Endothelial cell of umbilical vein (primary cell): Measurements from ENCODE around the gene IBA57. TPM values are rescaled to one million over a fixed set of nuclear protein-coding genes. Genes with fewer than 3 reads are reported as not detected.

Experiments used
- BruUV-seq: library from RNA; stranded (reverse); fragments of 400-500 nt; replicated peaks from 2 replicates; lab custom pipeline; 2021; lab: Mats Ljungman, UMichigan
- CTCF ChIA-PET: fragments of 300-600, 350-600 bp; sonication (Branson Sonifier 250); formaldehyde crosslinking; loops from one replicate; lab custom pipeline; 2021; ENCODE audit warnings: antibody characterized with exemption, inconsistent platforms; lab: Charles Lee
- POLR2A ChIA-PET: fragments of 300-600, 350-600 bp; sonication (Branson Sonifier 250); formaldehyde crosslinking; loops from one replicate; lab custom pipeline; 2021; ENCODE audit warnings: antibody characterized with exemption, inconsistent platforms; lab: Charles Lee
- DNase-seq: peaks from one replicate; pipeline ENCODE4 v3.0.0-alpha.2; 2011; ENCODE audit warnings: low read depth, low spot score
- FAIRE-seq: peaks from 2 replicates; lab custom pipeline; 2011; peaks lifted over from hg19 to GRCh38; lab: Jason Lieb, UNC
- H2AFZ ChIP-seq: 2 replicates; pipeline ENCODE4 v1.6.0; 2012; ENCODE audit warnings: low read depth, low read length, control low read depth, inconsistent platforms
- H3K27ac ChIP-seq: 2 replicates; pipeline ENCODE4 v1.5.1; 2011; ENCODE audit warnings: low read depth, mild to moderate bottlenecking, control low read depth, low read length, moderate library complexity; ENCODE audit not compliant: insufficient read depth
- H3K27me3 ChIP-seq, 2 experiments: 2 replicates each; pipeline versions ENCODE4 v1.6.0 to v1.6.1; 2011; ENCODE audit warnings: low read length in 2 of 2, mixed read lengths in 1 of 2; ENCODE audit not compliant: control insufficient read depth in 2 of 2, insufficient read depth in 2 of 2
- H3K36me3 ChIP-seq, 2 experiments: 2 replicates in 1 of 2; 3 replicates in 1 of 2; pipeline ENCODE4 v1.5.1; 2011; ENCODE audit warnings: low read length in 2 of 2, mild to moderate bottlenecking in 1 of 2, moderate library complexity in 1 of 2; ENCODE audit not compliant: control insufficient read depth in 2 of 2, insufficient read depth in 2 of 2; ENCODE audit errors: extremely low read depth in 1 of 2
- H3K4me1 ChIP-seq: 3 replicates; pipeline ENCODE4 v1.5.1; 2011; ENCODE audit warnings: mild to moderate bottlenecking, low read length; ENCODE audit not compliant: control insufficient read depth, insufficient read depth; ENCODE audit errors: extremely low read depth
- H3K4me2 ChIP-seq: 2 replicates; pipeline ENCODE4 v1.6.1; 2011; ENCODE audit warnings: low read length, control low read depth, mixed read lengths; ENCODE audit not compliant: insufficient read depth
- H3K4me3 ChIP-seq, 3 experiments: fragments of 200-600 bp in 1 of 3; sonication (generic), shearing (Covaris generic) in 1 of 3; replicated peaks in 1 of 3; 2 replicates each; pipeline ENCODE4 v1.5.1; 2011 to 2016; ENCODE audit warnings: control low read depth in 3 of 3, low read length in 3 of 3, mild to moderate bottlenecking in 2 of 3, inconsistent platforms in 1 of 3, low read depth in 1 of 3, moderate library complexity in 1 of 3; ENCODE audit not compliant: insufficient read depth in 1 of 3
- H3K79me2 ChIP-seq: 2 replicates; pipeline ENCODE4 v1.6.0; 2012; ENCODE audit warnings: low read length, inconsistent platforms; ENCODE audit not compliant: control insufficient read depth, insufficient read depth
- H3K9ac ChIP-seq: replicated peaks from 2 replicates; pipeline ENCODE3; 2011; ENCODE audit warnings: low read length, control low read depth; ENCODE audit not compliant: insufficient read depth; ENCODE audit errors: extremely low read depth
- H3K9me1 ChIP-seq: replicated peaks from 3 replicates; pipeline ENCODE4 v1.6.0; 2011; ENCODE audit warnings: mild to moderate bottlenecking, low read length; ENCODE audit not compliant: control insufficient read depth, insufficient read depth; ENCODE audit errors: extremely low read depth
- H3K9me3 ChIP-seq: replicated peaks from 2 replicates; pipeline ENCODE4 v1.5.1; 2012; ENCODE audit warnings: low read length, inconsistent platforms; ENCODE audit not compliant: control insufficient read depth, insufficient read depth
- H4K20me1 ChIP-seq: replicated peaks from 2 replicates; pipeline ENCODE3; 2011; ENCODE audit warnings: mild to moderate bottlenecking, low read length; ENCODE audit not compliant: control insufficient read depth, insufficient read depth; ENCODE audit errors: extremely low read depth
- EZH2 ChIP-seq: IDR thresholded peaks from 2 replicates; pipeline ENCODE4 v1.6.1; 2012; ENCODE audit warnings: borderline replicate concordance, low read depth, mild to moderate bottlenecking, moderate library complexity, low read length, inconsistent platforms; ENCODE audit not compliant: severe bottlenecking
- FOS ChIP-seq: IDR thresholded peaks from 2 replicates; pipeline ENCODE4 v1.6.1; 2011; ENCODE audit warnings: mild to moderate bottlenecking, low read length, moderate library complexity, borderline replicate concordance; ENCODE audit not compliant: insufficient read depth
- GATA2 ChIP-seq: IDR thresholded peaks from 2 replicates; pipeline ENCODE4 v1.7.0; 2011; ENCODE audit warnings: low read depth, mild to moderate bottlenecking, moderate library complexity, mixed read lengths, low read length; ENCODE audit not compliant: insufficient read length, insufficient read depth
- JUN ChIP-seq: IDR thresholded peaks from 2 replicates; pipeline ENCODE4 v1.6.1; 2011; ENCODE audit warnings: borderline replicate concordance, low read depth; ENCODE audit not compliant: insufficient read length, insufficient read depth
- MAX ChIP-seq: IDR thresholded peaks from 2 replicates; pipeline ENCODE4 v1.6.1; 2011; ENCODE audit not compliant: insufficient read depth, insufficient read length
- MYC ChIP-seq: IDR thresholded peaks from one replicate; pipeline ENCODE4 v1.6.1; 2011; ENCODE audit warnings: mild to moderate bottlenecking, low read depth, low read length
- POLR2A ChIP-seq: IDR thresholded peaks from 2 replicates; pipeline ENCODE4 v1.6.1; 2012; ENCODE audit warnings: low read depth, mild to moderate bottlenecking, control low read depth, low read length
- POLR2AphosphoS5 ChIP-seq: IDR thresholded peaks from 2 replicates; pipeline ENCODE4 v1.6.1; 2012; ENCODE audit warnings: low read depth, mild to moderate bottlenecking, control low read depth, low read length, moderate library complexity; ENCODE audit not compliant: insufficient read depth
- dilution Hi-C: fragments of 300-500 bp; cut with MboI; formaldehyde crosslinking; loops from one replicate; pipeline ENCODE4 v1.15.0; 2019; ENCODE audit warnings: low sequenced_read_pairs; ENCODE audit not compliant: extremely low pct_ligation_motif_present
- intact Hi-C: fragments of 100-400 bp; cut with micrococcal nuclease; formaldehyde crosslinking; loops from one replicate; pipeline ENCODE4 v1.10.0; 2022
- polyA plus RNA-seq, 4 experiments: library from polyadenylated mRNA; depleted of rRNA in 3 of 4; stranded (reverse) in 3 of 4; unstranded in 1 of 4; fragments of >200 nt; gene quantifications; 2 replicates each; pipeline versions ENCODE4 v1.2.1 to v1.2.3, GENCODE V29; 2011 to 2012; ENCODE audit warnings: missing spikeins in 1 of 4
- total RNA-seq: library from RNA; stranded (reverse); gene quantifications from 2 replicates; pipeline ENCODE4 v1.2.3, GENCODE V29; 2021
- TF ChIP-seq, protein P1 (sequence below), 2 donors: IDR thresholded peaks; 1 replicate in 1 of 2; 2 replicates in 1 of 2; pipeline ENCODE4 v1.5.1; 2011; ENCODE audit warnings: low read length in 2 of 2, mild to moderate bottlenecking in 2 of 2, moderate library complexity in 2 of 2, control low read depth in 1 of 2, inconsistent platforms in 1 of 2, low read depth in 1 of 2; ENCODE audit not compliant: insufficient read depth in 1 of 2; ENCODE audit errors: extremely low read depth in 1 of 2

Gene IBA57
- total and polyA plus RNA-seq, 2 donors (not counting 3 experiments of a cell fraction or from before 2014, with no cell fraction given) = 3.4 to 7.7 TPM

DNA sequence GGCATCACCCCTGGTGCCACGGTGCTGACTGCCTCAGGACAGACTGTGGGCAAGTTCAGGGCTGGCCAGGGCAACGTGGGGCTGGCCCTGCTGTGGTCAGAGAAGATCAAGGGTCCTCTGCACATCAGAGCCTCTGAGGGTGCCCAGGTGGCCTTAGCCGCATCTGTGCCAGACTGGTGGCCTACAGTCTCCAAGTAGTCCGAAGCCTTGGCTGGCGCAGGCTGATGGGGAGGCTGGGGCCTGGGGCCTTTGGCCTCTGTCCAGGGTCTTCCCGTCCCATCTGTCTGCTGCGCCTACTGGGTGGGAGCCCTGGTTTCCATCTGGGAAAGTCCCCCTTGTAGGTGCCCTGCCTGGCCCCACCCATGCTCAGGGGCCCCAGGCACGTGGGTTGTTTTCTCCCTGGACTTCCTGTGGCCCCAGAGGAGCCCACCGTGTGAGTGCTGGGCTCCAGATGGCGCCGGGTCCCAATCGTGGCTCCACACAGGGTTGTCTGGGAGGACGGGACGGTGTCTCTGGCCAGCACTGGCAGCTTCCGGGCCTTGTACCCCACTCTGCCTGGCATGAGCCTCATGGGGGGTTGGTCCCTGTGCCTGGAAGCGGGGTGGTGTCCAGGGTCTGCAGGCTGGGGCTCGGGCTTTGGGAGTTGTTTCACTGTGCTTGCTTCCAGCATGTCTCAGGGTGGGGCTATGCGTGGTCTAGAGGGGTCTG lies 9.9 kb downstream of the IBA57 start:
- H3K36me3 ChIP-seq = peaks cover 0 to 11% of the 10 kb centered on the region in 2 experiments
- H3K4me1 ChIP-seq = no peaks in the 10 kb centered on the region
- no peak overlapping the region for H3K9ac ChIP-seq
- BruUV-seq = no TSS peak
- H3K4me3 ChIP-seq = no peak overlapping the region
- ChIA-PET POLR2A (no interaction called here), CTCF (interaction anchor here (0.9 kb wide), 1 partner anchor 10 kb away, joined by 3 read pairs; the partner anchor contains the start of gene IBA57)
- H2AFZ ChIP-seq = no peak overlapping the region
- intact Hi-C loops (no loop called here), dilution Hi-C loops (no loop called here)
- TF ChIP-seq POLR2A = no peak
- no peak for TF ChIP-seq MYC
- no peak for TF ChIP-seq FOS
- TF ChIP-seq POLR2AphosphoS5 = no peak
- TF ChIP-seq EZH2 = no peak
- TF ChIP-seq GATA2 = no peak
- TF ChIP-seq, protein P1, sequence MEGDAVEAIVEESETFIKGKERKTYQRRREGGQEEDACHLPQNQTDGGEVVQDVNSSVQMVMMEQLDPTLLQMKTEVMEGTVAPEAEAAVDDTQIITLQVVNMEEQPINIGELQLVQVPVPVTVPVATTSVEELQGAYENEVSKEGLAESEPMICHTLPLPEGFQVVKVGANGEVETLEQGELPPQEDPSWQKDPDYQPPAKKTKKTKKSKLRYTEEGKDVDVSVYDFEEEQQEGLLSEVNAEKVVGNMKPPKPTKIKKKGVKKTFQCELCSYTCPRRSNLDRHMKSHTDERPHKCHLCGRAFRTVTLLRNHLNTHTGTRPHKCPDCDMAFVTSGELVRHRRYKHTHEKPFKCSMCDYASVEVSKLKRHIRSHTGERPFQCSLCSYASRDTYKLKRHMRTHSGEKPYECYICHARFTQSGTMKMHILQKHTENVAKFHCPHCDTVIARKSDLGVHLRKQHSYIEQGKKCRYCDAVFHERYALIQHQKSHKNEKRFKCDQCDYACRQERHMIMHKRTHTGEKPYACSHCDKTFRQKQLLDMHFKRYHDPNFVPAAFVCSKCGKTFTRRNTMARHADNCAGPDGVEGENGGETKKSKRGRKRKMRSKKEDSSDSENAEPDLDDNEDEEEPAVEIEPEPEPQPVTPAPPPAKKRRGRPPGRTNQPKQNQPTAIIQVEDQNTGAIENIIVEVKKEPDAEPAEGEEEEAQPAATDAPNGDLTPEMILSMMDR (IDR thresholded peaks at IDR 0.05; ENCODE audit: extremely low read depth in 1 of 2, insufficient read depth in 1 of 2, low read depth in 1 of 2, low read length in 2 of 2) = no peak
- TF ChIP-seq JUN = no peak
- no peak for TF ChIP-seq MAX
- no peak for DNase-seq
- no peak overlapping the region for H3K4me2 ChIP-seq
- H3K27ac ChIP-seq = no peak overlapping the region
- no peaks in the 10 kb centered on the region for H3K27me3 ChIP-seq
- no peaks in the 10 kb centered on the region for H4K20me1 ChIP-seq
- H3K79me2 ChIP-seq = no peaks in the 10 kb centered on the region
- no peaks in the 10 kb centered on the region for H3K9me3 ChIP-seq
- H3K9me1 ChIP-seq = no peaks in the 10 kb centered on the region
- no peak for FAIRE-seq
